NB4 (cell line): ENCODE results near the gene SLC6A19.

Experiments
- DNase-seq: peaks from one replicate; pipeline ENCODE4 v3.0.0; 2010; ENCODE audit warnings: low read depth
- H3K4me3 ChIP-seq: one replicate; pipeline ENCODE4 v1.5.1; 2011; ENCODE audit warnings: mild to moderate bottlenecking, low read depth, low read length, moderate library complexity
- MYC ChIP-seq: IDR thresholded peaks from 2 replicates; pipeline ENCODE4 v1.6.1; 2011; ENCODE audit warnings: low read depth, low read length
- POLR2A ChIP-seq: IDR thresholded peaks from 2 replicates; pipeline ENCODE4 v1.6.1; 2011; ENCODE audit warnings: mild to moderate bottlenecking; ENCODE audit not compliant: insufficient read length; ENCODE audit errors: extremely low read depth
- TF ChIP-seq, protein P1 (sequence below): IDR thresholded peaks from one replicate; pipeline ENCODE4 v1.5.1; 2012; ENCODE audit warnings: low read depth, low read length
- TF ChIP-seq, protein P2 (sequence below): IDR thresholded peaks from 2 replicates; pipeline ENCODE4 v1.6.1; 2011; ENCODE audit warnings: low read depth, low read length

Gene SLC6A19

DNA sequence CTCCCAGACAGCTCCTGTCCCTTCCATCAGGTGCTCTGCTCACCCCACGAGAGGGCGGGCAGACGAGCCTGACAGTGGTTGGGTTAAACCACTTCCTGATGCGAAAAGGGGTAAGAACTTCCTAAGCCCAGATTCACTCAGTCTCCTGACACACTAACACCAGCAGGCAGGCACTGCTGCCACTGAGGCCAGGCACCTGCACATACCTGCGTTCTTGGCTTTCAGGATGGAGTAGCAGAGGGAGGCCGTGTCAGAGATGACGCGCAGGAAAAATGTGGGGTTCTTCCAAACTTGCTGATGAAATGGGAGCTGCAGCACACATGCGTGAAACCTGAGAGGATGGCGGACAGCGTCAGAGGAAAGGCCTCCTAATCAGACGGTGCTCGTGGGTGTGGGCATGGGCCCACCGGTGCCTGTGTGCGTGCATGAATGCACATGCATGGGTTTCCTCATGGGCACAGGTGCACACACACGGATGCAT is 53.7 kb downstream of the SLC6A19 start:
- H3K4me3 ChIP-seq: no peak overlapping the region
- TF ChIP-seq, protein P1, sequence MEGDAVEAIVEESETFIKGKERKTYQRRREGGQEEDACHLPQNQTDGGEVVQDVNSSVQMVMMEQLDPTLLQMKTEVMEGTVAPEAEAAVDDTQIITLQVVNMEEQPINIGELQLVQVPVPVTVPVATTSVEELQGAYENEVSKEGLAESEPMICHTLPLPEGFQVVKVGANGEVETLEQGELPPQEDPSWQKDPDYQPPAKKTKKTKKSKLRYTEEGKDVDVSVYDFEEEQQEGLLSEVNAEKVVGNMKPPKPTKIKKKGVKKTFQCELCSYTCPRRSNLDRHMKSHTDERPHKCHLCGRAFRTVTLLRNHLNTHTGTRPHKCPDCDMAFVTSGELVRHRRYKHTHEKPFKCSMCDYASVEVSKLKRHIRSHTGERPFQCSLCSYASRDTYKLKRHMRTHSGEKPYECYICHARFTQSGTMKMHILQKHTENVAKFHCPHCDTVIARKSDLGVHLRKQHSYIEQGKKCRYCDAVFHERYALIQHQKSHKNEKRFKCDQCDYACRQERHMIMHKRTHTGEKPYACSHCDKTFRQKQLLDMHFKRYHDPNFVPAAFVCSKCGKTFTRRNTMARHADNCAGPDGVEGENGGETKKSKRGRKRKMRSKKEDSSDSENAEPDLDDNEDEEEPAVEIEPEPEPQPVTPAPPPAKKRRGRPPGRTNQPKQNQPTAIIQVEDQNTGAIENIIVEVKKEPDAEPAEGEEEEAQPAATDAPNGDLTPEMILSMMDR: no peak
- TF ChIP-seq POLR2A: no peak
- TF ChIP-seq MYC: no peak
- TF ChIP-seq, protein P2, sequence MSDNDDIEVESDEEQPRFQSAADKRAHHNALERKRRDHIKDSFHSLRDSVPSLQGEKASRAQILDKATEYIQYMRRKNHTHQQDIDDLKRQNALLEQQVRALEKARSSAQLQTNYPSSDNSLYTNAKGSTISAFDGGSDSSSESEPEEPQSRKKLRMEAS: no peak
- DNase-seq: no peak

DNA sequence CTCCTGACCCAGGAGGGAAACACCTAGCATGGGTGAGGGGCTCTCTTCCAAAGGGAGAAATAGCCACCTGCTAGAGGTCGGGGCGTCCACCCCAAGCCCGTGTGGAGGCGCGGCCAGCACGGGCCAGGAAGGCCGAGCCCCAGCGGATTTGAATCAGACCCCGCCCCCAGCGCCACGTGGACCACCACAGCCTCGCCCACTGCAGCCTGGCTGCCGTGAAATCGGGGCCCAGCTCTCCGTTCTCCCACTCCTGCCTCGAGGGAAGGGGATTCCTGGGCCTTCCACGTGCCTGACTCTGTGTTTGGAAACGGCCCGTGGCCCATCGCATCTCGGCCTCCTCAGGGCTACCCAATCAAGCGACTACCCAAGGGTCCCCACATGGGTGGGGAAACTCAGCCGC is 55.4 kb downstream of the SLC6A19 start:
- DNase-seq: no peak
- no peak overlapping the region for H3K4me3 ChIP-seq
- TF ChIP-seq MYC (no peak), POLR2A (no peak)
- TF ChIP-seq, protein P1: no peak
- TF ChIP-seq, protein P2: no peak

DNA sequence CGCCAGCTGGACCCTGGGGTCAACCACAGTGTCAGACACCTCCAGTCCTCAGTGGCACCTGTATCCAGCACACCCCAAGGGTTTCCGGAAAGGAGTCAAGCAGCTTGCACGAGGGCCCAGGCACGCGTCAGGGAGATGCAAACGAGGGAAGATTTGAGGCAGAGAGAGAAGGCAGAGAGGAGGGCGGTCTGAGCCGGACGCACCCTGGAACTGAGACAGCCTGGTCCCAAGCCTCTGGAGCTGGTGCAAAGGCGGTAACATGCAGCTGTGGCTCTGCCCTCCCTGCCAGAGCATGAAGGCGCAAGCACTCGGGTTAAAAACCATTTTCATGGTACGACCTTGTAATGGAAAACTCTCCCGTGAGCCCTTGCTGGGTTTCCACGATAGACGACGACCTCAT is 56.0 kb downstream of the SLC6A19 start:
- TF ChIP-seq MYC (no peak), POLR2A (no peak)
- TF ChIP-seq, protein P2: no peak
- TF ChIP-seq, protein P1: no peak
- H3K4me3 ChIP-seq: no peak overlapping the region
- DNase-seq: no peak

DNA sequence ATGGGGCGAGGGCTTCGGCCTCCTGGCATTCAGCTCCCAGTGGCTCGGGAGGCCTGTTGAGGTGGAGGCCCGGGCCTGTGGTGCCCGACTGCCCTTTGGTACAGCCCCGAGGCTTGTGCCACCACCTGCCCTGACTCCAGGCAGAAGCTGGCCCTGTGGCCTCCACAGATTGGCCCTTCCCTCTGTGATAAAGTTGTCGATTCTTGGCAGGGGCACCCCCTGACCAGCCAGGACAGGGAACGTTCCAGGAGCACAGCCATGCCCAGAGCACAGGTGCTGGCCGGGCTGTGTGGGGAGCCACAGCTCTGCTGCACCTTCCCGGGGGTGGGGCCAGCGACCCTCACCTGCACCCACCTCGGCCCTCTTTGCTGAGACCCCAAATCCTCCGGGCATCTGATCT is 56.4 kb downstream of the SLC6A19 start:
- DNase-seq: no peak
- no peak overlapping the region for H3K4me3 ChIP-seq
- TF ChIP-seq MYC (no peak), POLR2A (no peak)
- TF ChIP-seq, protein P1: no peak
- TF ChIP-seq, protein P2: no peak

DNA sequence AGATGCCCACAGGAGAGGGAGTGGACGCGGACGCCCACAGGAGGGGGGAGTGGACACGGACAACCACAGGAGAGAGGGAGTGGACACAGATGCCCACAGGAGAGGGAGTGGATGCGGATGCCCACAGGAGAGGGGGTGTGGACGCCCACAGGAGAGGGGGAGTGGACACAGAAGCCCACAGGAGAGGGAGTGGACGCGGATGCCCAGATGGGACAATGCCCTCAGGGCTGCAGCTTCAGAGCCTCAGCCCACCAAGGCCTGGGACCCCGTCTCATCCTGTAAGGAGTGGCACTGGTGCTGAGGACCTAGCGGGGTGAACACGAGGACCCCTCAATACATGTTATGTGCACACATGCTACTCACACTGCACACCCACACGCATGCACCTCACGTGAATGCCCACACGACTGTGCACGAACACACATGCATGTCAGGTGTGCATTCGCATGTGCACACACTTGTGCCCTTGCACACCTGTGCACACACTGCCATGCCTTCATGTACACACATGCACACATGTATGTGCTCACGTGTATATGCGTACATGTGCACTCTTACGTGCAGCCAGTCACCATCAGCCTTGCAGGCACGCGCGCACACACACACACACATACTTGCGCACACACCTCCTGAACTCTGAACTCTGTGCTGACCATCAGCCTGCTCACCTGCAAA is 58.5 kb downstream of the SLC6A19 start:
- TF ChIP-seq, protein P2: no peak
- TF ChIP-seq MYC: no peak
- TF ChIP-seq POLR2A: no peak
- TF ChIP-seq, protein P1: no peak

More for the DNA sequence above, 58.5 kb downstream of the SLC6A19 start:
- no peak overlapping the region for H3K4me3 ChIP-seq
- DNase-seq: no peak
